Smooth muscle cell of the pulmonary artery (primary cell): ENCODE data around the gene IFNE. TPM values are rescaled to one million over a fixed set of nuclear protein-coding genes. Genes with fewer than 3 reads are reported as not detected.

Experiments
- total RNA-seq: library from RNA; depleted of rRNA; stranded (reverse); fragments of >200 nt; gene quantifications from 2 replicates; pipeline ENCODE4 v1.2.3, GENCODE V29; 2014

Gene IFNE, protein sequence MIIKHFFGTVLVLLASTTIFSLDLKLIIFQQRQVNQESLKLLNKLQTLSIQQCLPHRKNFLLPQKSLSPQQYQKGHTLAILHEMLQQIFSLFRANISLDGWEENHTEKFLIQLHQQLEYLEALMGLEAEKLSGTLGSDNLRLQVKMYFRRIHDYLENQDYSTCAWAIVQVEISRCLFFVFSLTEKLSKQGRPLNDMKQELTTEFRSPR
- 10.4 and 30.1 TPM in 2 replicates for total RNA-seq

GRCh38 chr9:21482213-21482612, at the start of gene IFNE:
TSS of gene IFNE (minus strand) at chr9:21482313. CDS start at chr9:21481694, 619 bp downstream.

GRCh38 chr9:21440139-21440538, 42.0 kb downstream of the IFNE start, which contains the start of gene IFNA1:
TSS of gene IFNA1 (plus strand) at chr9:21440439. CDS start at chr9:21440508, 69 bp downstream.

Other genes with a start within 250 kb of the IFNE start
- gene IFNA14, start 242.3 kb downstream of the IFNE start, total RNA-seq = not detected in 2 replicates
- not detected in 2 replicates for gene IFNA5, start 177.0 kb downstream of the IFNE start, total RNA-seq
- gene KLHL9, start 146.9 kb downstream of the IFNE start, total RNA-seq = 37.7 and 49.3 TPM in 2 replicates
- not detected in 2 replicates for gene IFNA6, start 131.4 kb downstream of the IFNE start, total RNA-seq
- not detected in 2 replicates for gene IFNA13, start 114.3 kb downstream of the IFNE start, total RNA-seq
- gene IFNA2, start 96.9 kb downstream of the IFNE start, total RNA-seq = not detected in 2 replicates
- gene IFNA8, start 73.2 kb downstream of the IFNE start, total RNA-seq = not detected in 2 replicates
- not detected in 2 replicates for gene IFNA1, start 41.9 kb downstream of the IFNE start, total RNA-seq